Spleen (tissue), 11 donors: ENCODE data around the gene PLCG2. TPM values are rescaled to one million over a fixed set of nuclear protein-coding genes. Genes with fewer than 3 reads are reported as not detected.
A peak's percentile ranks its signal among the peaks of the same experiment; 100 is the strongest.

Experiments used
- DNase-seq: peaks from one replicate; pipeline ENCODE4 v3.0.0-alpha.2; 2020
- H3K27ac ChIP-seq, 8 donors: fragments of 200-600 bp; sonication (generic) in 7 of 8; 1 replicate in 4 of 8; 2 replicates in 4 of 8; pipeline versions ENCODE4 v1.5.0 to v1.8.0; 2016 to 2021; ENCODE audit warnings: inconsistent platforms in 4 of 8, mild to moderate bottlenecking in 4 of 8, moderate library complexity in 1 of 8
- H3K27me3 ChIP-seq, 7 donors: fragments of 200-600 bp; sonication (generic) in 6 of 7; replicated peaks in 1 of 7; 1 replicate in 4 of 7; 2 replicates in 3 of 7; pipeline versions ENCODE4 v1.5.0 to v1.8.0; 2016 to 2021; ENCODE audit warnings: inconsistent platforms in 3 of 7, mild to moderate bottlenecking in 1 of 7
- H3K36me3 ChIP-seq, 6 donors: fragments of 200-600 bp; sonication (generic) in 5 of 6; 1 replicate in 4 of 6; 2 replicates in 2 of 6; pipeline versions ENCODE4 v1.5.0 to v1.8.0; 2016 to 2021; ENCODE audit warnings: inconsistent platforms in 2 of 6
- H3K4me1 ChIP-seq, 6 donors: fragments of 200-600 bp; sonication (generic) in 5 of 6; 1 replicate in 3 of 6; 2 replicates in 3 of 6; pipeline versions ENCODE4 v1.5.0 to v1.8.0; 2016 to 2021; ENCODE audit warnings: inconsistent platforms in 3 of 6
- H3K4me3 ChIP-seq, 8 donors: fragments of 200-600 bp; sonication (generic) in 7 of 8; 1 replicate in 4 of 8; 2 replicates in 4 of 8; pipeline versions ENCODE4 v1.5.0 to v1.8.0; 2016 to 2021; ENCODE audit warnings: inconsistent platforms in 4 of 8, mild to moderate bottlenecking in 4 of 8, moderate library complexity in 2 of 8
- H3K9me3 ChIP-seq, 8 donors: fragments of 200-600 bp; sonication (generic) in 7 of 8; 1 replicate in 4 of 8; 2 replicates in 4 of 8; pipeline versions ENCODE4 v1.5.0 to v1.8.0; 2016 to 2021; ENCODE audit warnings: inconsistent platforms in 4 of 8
- CTCF ChIP-seq, 11 experiments: fragments of 200-600 bp in 7 of 11; fragments of 450-650 bp in 4 of 11; sonication (generic) in 4 of 11; IDR thresholded peaks in 8 of 11; conservative IDR thresholded peaks in 3 of 11; 1 replicate in 7 of 11; 2 replicates in 4 of 11; pipeline versions ENCODE4 v1.4.0 to v1.8.0; 2016 to 2021; ENCODE audit warnings: antibody characterized with exemption in 11 of 11, inconsistent platforms in 4 of 11, mild to moderate bottlenecking in 1 of 11
- POLR2A ChIP-seq, 3 donors: fragments of 450-650 bp; IDR thresholded peaks; one replicate each; pipeline ENCODE4 v1.5.1; 2017; ENCODE audit warnings: antibody characterized with exemption in 3 of 3, mild to moderate bottlenecking in 1 of 3
- POLR2AphosphoS5 ChIP-seq, 3 donors: sonication (generic); formaldehyde crosslinking; IDR thresholded peaks; one replicate each; pipeline ENCODE4 v1.5.1; 2017; ENCODE audit warnings: antibody characterized with exemption in 3 of 3
- WGBS, 5 donors: extraction: QIAGEN DNeasy Blood & Tissue Kit in 3 of 5; methylation state at CpG; one replicate each; pipeline versions ENCODE4 v1.1.5 to v1.1.7; 2013 to 2018; 5-methylcytosine and 5-hydroxymethylcytosine counted together
- intact Hi-C: fragments of 100-400 bp; cut with DNase I; formaldehyde crosslinking; loops from one replicate; pipeline ENCODE4 v1.15.0; 2023; ENCODE audit warnings: low total_unique reads
- polyA plus RNA-seq, 3 donors: library from polyadenylated mRNA; stranded (reverse); fragments of 200-250 nt; gene quantifications; one replicate each; pipeline ENCODE4 v1.2.1, GENCODE V29; 2013
- total RNA-seq, 7 donors: library from RNA; depleted of rRNA in 3 of 7; stranded (reverse); fragments of >200 nt in 3 of 7; fragmentation: NEBNext Ultra II Directional in 4 of 7; extraction: Animal tissue kit (Norgen Biotek cat#: 25700) in 4 of 7; gene quantifications; one replicate each; pipeline versions ENCODE4 v1.1.0 to v1.2.1, GENCODE V29; 2016 to 2021
- donor health status: healthy with polysubstance abuse.
- donor health status: DM: no; HTN: no; CAD: no; lungs with moderate emphysema.
- donor health status: DM: no; HTN: no; CAD: no.
- donor health status: Bipolar disorder and iron deficiency.
- donor health status: healthy.
- donor health status: DM: no; HTN: no; CAD: no.
- donor health status: DM: yes; HTN: yes; CAD: no.

The PLCG2 gene
- total and polyA plus RNA-seq, 10 donors = 57.1 to 277 (median 145) TPM

- no peak for DNase-seq
- H3K4me3 ChIP-seq = no peak overlapping the region
- H3K27ac ChIP-seq = no peak overlapping the region
- H3K4me1 ChIP-seq = peaks cover 10 to 98% (median 61%) of the 10 kb centered on the region in 6 donors
- WGBS, 5 donors = 94 to 100% (median 97%) methylated on average over 1 of the region's 1 CpG
- peaks cover 0 to 77% (median 20%) of the 10 kb centered on the region in 6 donors for H3K36me3 ChIP-seq
- H3K9me3 ChIP-seq = no peaks in the 10 kb centered on the region
- intact Hi-C loops = no loop called here
- H3K27me3 ChIP-seq = no peaks in the 10 kb centered on the region
- no peak for TF ChIP-seq POLR2AphosphoS5 (IDR thresholded peaks at IDR 0.05)
- TF ChIP-seq POLR2A (IDR thresholded peaks at IDR 0.05) = no peak
- no peak for TF ChIP-seq CTCF (IDR thresholded peaks at IDR 0.05 in 8 of 11, conservative IDR thresholded peaks at IDR 0.05 in 3 of 11)
These were observed 13.7 kb downstream of the PLCG2 start for GRCh38 chr16:81792828-81793227.

GRCh38 chr16:81795193-81795592 lies 16.1 kb downstream of the PLCG2 start:
- peak overlapping the region in 4 of 8 donors; percentile 87 to 95 (median 90) for H3K27ac ChIP-seq
- H3K4me1 ChIP-seq = peaks cover 9 to 98% (median 65%) of the 10 kb centered on the region in 6 donors
- no peak for DNase-seq
- WGBS, 5 donors = 92 to 99% (median 93%) methylated on average over 3 of the region's 3 CpGs
- TF ChIP-seq CTCF (IDR thresholded peaks at IDR 0.05 in 8 of 11, conservative IDR thresholded peaks at IDR 0.05 in 3 of 11) (no peak), POLR2AphosphoS5 (IDR thresholded peaks at IDR 0.05) (no peak), POLR2A (IDR thresholded peaks at IDR 0.05) (no peak)
- H3K27me3 ChIP-seq = no peaks in the 10 kb centered on the region
- intact Hi-C loops = no loop called here
- peaks cover 0 to 62% (median 10%) of the 10 kb centered on the region in 6 donors for H3K36me3 ChIP-seq
- no peaks in the 10 kb centered on the region for H3K9me3 ChIP-seq
- H3K4me3 ChIP-seq = no peak overlapping the region

- peak overlapping the region in 7 of 8 donors; percentile 30 to 95 (median 89) for H3K27ac ChIP-seq
- peak overlapping the region in 1 of 8 donors; percentile 18 for H3K4me3 ChIP-seq
- H3K27me3 ChIP-seq = no peaks in the 10 kb centered on the region
- H3K9me3 ChIP-seq = no peaks in the 10 kb centered on the region
- WGBS, 5 donors = 45 to 66% (median 50%) methylated on average over 2 of the region's 2 CpGs
- intact Hi-C loops = no loop called here
- TF ChIP-seq POLR2A (IDR thresholded peaks at IDR 0.05) (no peak), POLR2AphosphoS5 (IDR thresholded peaks at IDR 0.05) (peak in 1 of 3 donors; percentile 11)
- H3K4me1 ChIP-seq = peaks cover 4 to 98% (median 58%) of the 10 kb centered on the region in 6 donors
- DNase-seq = no peak
- H3K36me3 ChIP-seq = peaks cover 0 to 59% (median 10%) of the 10 kb centered on the region in 6 donors
These were observed 16.9 kb downstream of the PLCG2 start for GRCh38 chr16:81796035-81796434.

- peak overlapping the region in 7 of 8 donors; percentile 84 to 95 (median 89) for H3K27ac ChIP-seq
- DNase-seq = no peak
- intact Hi-C loops = no loop called here
- H3K27me3 ChIP-seq = no peaks in the 10 kb centered on the region
- peak overlapping the region in 1 of 8 donors; percentile 18 for H3K4me3 ChIP-seq
- H3K36me3 ChIP-seq = peaks cover 0 to 51% (median 6%) of the 10 kb centered on the region in 6 donors
- H3K9me3 ChIP-seq = no peaks in the 10 kb centered on the region
- TF ChIP-seq POLR2AphosphoS5 (IDR thresholded peaks at IDR 0.05) (no peak), CTCF (IDR thresholded peaks at IDR 0.05 in 8 of 11, conservative IDR thresholded peaks at IDR 0.05 in 3 of 11) (no peak), POLR2A (IDR thresholded peaks at IDR 0.05) (no peak)
- WGBS, 5 donors = 66 to 76% (median 75%) methylated on average over 10 of the region's 10 CpGs
- H3K4me1 ChIP-seq = peaks cover 4 to 98% (median 57%) of the 10 kb centered on the region in 6 donors
These were observed 17.7 kb downstream of the PLCG2 start for GRCh38 chr16:81796583-81797346.
